SK-N-SH treated with all-trans-retinoic acid at 6 μM for 48 hours (cell line): ENCODE measurements around the gene WNK1.

Source experiments
- BACH2 ChIP-seq: fragments of 250-450 bp; sonication (Bioruptor Pico); IDR thresholded peaks from 2 replicates; pipeline ENCODE4 v1.9.0; 2021; ENCODE audit warnings: mild to moderate bottlenecking, borderline replicate concordance
- ISL1 ChIP-seq: fragments of 250-450 bp; sonication (Bioruptor Pico); IDR thresholded peaks from 2 replicates; pipeline ENCODE4 v2.1.2; 2022; ENCODE audit warnings: mild to moderate bottlenecking, moderate library complexity
- TOX ChIP-seq: fragments of 250-450 bp; sonication (Bioruptor Pico); IDR thresholded peaks from 2 replicates; pipeline ENCODE4 v1.8.0; 2021; ENCODE audit warnings: mild to moderate bottlenecking, moderate library complexity, borderline replicate concordance
- ZFP3 ChIP-seq: fragments of 250-450 bp; sonication (Bioruptor Pico); IDR thresholded peaks from 2 replicates; pipeline ENCODE4 v1.5.0; 2020; ENCODE audit warnings: mild to moderate bottlenecking, moderate library complexity
- ZFP30 ChIP-seq: fragments of 450-650 bp; formaldehyde crosslinking; IDR thresholded peaks from 2 replicates; pipeline ENCODE4 v1.5.0; 2022; ENCODE audit warnings: mild to moderate bottlenecking, moderate library complexity

DNA sequence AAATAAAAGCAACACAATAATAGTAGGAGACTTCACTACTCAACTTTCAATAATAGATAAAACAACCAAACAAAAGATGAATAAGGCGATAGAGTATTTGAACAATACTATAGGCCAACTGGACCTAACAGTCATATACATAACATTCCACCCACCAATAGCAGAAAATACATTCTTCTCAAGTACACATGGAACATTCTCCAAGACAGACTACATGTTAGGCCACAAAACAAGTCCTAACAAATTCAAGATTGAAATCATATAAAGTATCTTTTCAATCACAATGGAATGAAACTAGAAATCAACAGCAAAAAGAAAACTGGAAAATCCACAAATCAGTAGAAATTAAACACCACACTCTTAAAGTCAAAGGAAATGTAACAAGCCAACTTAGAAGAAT, 168.3 kb downstream of the WNK1 start:
- TF ChIP-seq ZFP3 (no peak), ZFP30 (CRISPR knock-in tag) (no peak), BACH2 (CRISPR knock-in tag) (no peak), TOX (no peak), ISL1 (no peak)
